ENCODE data around the gene TSPEAR.

The TSPEAR gene

DNA sequence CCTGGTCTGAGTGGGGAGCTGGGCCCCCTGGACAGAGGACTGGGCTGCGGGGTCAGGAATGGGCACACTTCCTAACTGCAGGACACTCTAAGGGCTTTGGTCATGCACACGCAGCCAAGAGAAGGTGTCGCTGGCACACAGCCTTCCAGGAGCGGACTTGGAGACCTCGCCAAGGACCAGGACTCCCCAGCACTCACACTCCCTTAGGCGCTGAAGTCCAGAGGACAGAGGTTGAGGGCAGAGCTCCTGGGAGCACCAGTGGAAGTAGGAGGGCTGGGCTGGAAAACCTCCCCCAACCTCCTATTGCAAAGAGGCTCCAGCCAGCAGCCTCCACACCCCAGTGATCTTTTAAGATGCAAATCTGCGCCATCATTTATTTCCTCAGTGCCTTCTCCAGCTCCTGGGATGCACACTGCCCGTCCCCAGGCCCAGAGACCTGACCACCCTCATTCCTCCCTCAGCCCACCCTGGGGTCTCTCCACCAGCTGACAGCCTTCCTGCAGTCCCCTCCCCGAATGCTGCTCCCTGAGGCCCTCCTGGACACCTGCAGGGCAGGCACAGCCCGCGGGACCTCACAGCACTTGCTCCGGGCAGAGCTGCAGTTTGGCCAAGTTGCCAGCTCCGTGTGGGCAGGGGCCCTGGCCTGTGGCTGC is 3.0 kb downstream of the TSPEAR start:
- Histone ChIP-seq H3K9ac (ENCODE audit: low read length) (peak overlapping the region; percentile 67), H3K4me1 (ENCODE audit: control insufficient read depth, insufficient read depth, low read length) (peaks cover 68% of the 10 kb centered on the region), H3K4me3 (ENCODE audit: low read depth, low read length) (peak overlapping the region; percentile 64), H3K27ac (ENCODE audit: low read depth, low read length) (no peak overlapping the region; the same call in 1 of the 2 replicates), H3K9me3 (ENCODE audit: control insufficient read depth, insufficient read depth, low read depth, low read length) (no peaks in the 10 kb centered on the region), H3K27me3 (ENCODE audit: control insufficient read depth, insufficient read depth, low read length) (peaks cover 87% of the 10 kb centered on the region), H3K36me3 (ENCODE audit: control insufficient read depth, insufficient read depth, low read length) (no peaks in the 10 kb centered on the region)

DNA sequence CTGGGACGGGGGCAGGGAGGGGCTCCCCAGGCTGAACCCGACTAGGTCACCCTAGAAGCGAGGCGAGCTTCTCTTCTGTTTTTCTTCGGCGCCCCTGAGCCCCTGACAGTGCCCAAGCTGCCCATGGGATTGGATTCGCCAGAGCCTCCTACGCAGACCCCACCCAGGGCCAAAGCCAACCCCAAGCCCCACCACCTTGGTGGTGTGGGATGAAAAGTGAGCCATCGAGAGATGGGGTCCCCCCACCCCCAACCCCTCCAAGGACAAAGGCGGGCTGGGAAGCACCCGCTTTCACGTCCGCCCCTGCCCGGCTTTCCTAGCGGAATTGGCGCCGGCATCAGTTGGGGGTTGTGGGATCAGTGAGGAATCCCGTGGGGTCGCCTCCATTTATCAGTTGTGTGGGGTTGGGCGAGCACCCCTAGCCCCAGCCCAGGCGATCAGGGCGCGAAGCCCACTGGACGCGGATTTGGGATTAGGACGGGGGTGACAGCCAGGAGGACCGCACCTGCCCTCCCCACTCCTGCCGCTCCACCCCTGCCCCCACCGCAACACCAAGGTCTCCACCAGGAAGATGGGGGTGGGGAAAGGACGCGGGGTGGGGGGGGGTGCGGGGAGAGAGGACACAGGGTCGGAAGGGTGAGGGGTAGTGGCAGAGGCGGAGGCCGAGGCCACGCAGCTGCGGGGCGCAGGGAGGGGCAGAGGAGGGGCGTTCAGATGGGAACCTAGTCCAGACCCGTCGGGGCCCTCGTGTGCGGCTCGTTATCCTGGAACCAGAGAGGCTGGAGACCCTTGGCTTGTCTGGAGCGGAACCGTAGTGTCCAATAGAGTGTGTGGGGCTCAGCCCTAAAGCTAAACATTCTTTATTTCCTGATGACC is 4.4 kb downstream of the TSPEAR start:
- H3K9ac ChIP-seq (ENCODE audit: low read length) = peak overlapping the region; percentile 95
- no peaks in the 10 kb centered on the region for H3K9me3 ChIP-seq (ENCODE audit: control insufficient read depth, insufficient read depth, low read depth, low read length)
- H3K27ac ChIP-seq (ENCODE audit: low read depth, low read length) = peak overlapping the region; percentile 44; the same call in 1 of the 2 replicates
- peaks cover 74% of the 10 kb centered on the region for H3K27me3 ChIP-seq (ENCODE audit: control insufficient read depth, insufficient read depth, low read length)
- H3K36me3 ChIP-seq (ENCODE audit: control insufficient read depth, insufficient read depth, low read length) = no peaks in the 10 kb centered on the region
- peaks cover 69% of the 10 kb centered on the region for H3K4me1 ChIP-seq (ENCODE audit: control insufficient read depth, insufficient read depth, low read length)
- peak overlapping the region; percentile 64 for H3K4me3 ChIP-seq (ENCODE audit: low read depth, low read length)

DNA sequence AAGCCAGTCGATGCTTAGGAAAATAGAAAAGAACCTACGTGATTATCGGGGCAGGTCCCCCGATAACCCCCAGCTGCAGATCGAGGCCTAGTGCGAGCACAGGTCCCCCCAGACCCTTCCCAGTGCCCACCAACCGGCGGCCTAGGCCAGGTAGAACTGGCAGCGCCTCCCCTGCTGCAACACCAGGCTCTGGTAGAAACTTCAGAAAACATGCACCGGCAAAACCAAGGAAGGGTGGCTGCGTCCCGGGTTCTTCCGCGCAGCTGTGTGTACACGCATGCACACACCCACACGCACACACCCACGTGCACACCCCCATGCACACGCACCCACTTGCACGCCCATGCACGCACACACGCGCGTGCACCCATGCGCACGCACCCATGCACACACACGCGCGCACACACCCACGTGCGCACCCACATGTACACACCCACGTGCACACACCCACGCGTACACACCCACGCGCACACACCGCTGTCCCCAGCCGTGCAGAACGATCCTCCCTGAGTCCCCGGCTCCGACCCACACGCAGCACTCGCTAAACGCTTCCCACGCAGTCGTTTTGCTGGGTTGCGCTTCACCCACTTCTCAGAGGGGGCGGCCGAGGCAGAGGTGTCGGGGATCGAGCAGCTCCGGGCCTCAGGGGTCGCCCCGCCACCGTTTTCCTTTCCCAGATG is 5.2 kb downstream of the TSPEAR start:
- Histone ChIP-seq H3K27me3 (ENCODE audit: control insufficient read depth, insufficient read depth, low read length) (peaks cover 66% of the 10 kb centered on the region), H3K9ac (ENCODE audit: low read length) (peak overlapping the region; percentile 95), H3K4me3 (ENCODE audit: low read depth, low read length) (peak overlapping the region; percentile 64), H3K36me3 (ENCODE audit: control insufficient read depth, insufficient read depth, low read length) (no peaks in the 10 kb centered on the region), H3K4me1 (ENCODE audit: control insufficient read depth, insufficient read depth, low read length) (peaks cover 76% of the 10 kb centered on the region), H3K9me3 (ENCODE audit: control insufficient read depth, insufficient read depth, low read depth, low read length) (no peaks in the 10 kb centered on the region), H3K27ac (ENCODE audit: low read depth, low read length) (peak overlapping the region; percentile 44; the same call in 1 of the 2 replicates)

DNA sequence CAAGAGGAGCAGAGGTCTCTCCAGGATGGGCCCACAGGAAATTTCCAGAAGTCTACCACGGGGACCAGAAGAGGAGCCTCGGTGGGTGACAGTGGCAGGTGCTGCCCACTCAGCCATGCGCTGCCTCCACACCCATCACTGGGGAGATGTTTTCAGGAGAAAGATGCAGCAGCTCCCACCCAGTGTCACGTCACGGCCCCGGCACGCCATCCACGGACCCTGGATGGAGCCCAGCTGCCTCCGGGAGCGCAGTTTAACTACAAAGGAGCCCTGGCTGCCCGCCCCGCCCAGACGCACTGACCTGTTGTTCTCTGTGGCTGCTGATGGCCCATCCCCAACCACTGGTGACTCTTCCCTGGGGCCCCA is 6.8 kb downstream of the TSPEAR start:
- H3K9me3 ChIP-seq (ENCODE audit: control insufficient read depth, insufficient read depth, low read depth, low read length) = no peaks in the 10 kb centered on the region
- H3K4me1 ChIP-seq (ENCODE audit: control insufficient read depth, insufficient read depth, low read length) = peaks cover 74% of the 10 kb centered on the region
- H3K9ac ChIP-seq (ENCODE audit: low read length) = peak overlapping the region; percentile 83
- H3K27me3 ChIP-seq (ENCODE audit: control insufficient read depth, insufficient read depth, low read length) = peaks cover 51% of the 10 kb centered on the region
- peak overlapping the region; percentile 85; the same call in 1 of the 2 replicates for H3K27ac ChIP-seq (ENCODE audit: low read depth, low read length)
- H3K4me3 ChIP-seq (ENCODE audit: low read depth, low read length) = peak overlapping the region; percentile 45
- H3K36me3 ChIP-seq (ENCODE audit: control insufficient read depth, insufficient read depth, low read length) = no peaks in the 10 kb centered on the region

DNA sequence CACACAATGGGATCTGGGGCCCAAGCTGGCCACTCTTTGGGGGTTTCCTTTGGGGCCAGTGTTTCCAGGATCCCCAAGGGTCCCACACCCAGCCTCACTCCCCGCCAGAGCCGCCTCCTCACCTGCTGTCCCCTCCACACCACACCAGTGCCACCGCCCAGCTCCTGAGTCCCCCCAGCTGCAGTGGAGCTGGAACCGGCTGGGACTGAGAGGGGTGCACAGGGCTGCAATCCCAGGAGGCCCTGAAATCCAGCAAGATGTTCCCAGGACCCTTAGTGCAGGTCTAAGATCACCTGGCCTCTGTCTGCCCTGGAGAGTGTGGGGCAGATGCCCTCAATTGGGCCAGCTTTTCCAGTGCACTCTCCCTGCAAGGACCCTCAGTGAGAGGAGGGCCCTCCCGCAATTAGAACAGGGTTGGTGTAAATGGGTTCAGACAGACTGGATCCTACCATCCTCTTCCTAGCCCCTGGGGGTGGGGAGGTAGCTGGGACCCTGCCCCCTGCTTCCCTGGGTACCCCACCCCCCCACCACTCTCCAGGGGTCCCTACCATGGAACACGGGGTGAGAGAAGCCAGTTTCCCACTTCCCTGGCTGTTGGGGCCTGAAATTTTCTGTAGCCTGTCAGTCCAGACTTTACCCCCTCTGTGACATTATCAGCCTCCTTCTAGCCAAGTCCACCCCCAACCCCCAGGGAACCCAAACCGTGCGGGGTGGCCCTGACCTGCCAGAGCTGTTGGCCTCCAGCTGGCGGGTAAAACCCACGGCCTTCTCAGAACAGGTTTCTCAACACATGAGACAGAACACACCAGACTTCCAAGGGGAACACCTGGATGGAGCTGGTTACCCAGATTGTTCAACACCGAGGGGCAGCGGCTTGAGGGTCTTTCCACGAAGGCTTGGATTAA is 7.4 kb downstream of the TSPEAR start:
- no peaks in the 10 kb centered on the region for H3K9me3 ChIP-seq (ENCODE audit: control insufficient read depth, insufficient read depth, low read depth, low read length)
- H3K4me3 ChIP-seq (ENCODE audit: low read depth, low read length) = peak overlapping the region; percentile 45
- peak overlapping the region; percentile 85 for H3K27ac ChIP-seq (ENCODE audit: low read depth, low read length)
- peaks cover 44% of the 10 kb centered on the region for H3K27me3 ChIP-seq (ENCODE audit: control insufficient read depth, insufficient read depth, low read length)
- peaks cover 71% of the 10 kb centered on the region for H3K4me1 ChIP-seq (ENCODE audit: control insufficient read depth, insufficient read depth, low read length)
- peak overlapping the region; percentile 83 for H3K9ac ChIP-seq (ENCODE audit: low read length)
- no peaks in the 10 kb centered on the region for H3K36me3 ChIP-seq (ENCODE audit: control insufficient read depth, insufficient read depth, low read length)

DNA sequence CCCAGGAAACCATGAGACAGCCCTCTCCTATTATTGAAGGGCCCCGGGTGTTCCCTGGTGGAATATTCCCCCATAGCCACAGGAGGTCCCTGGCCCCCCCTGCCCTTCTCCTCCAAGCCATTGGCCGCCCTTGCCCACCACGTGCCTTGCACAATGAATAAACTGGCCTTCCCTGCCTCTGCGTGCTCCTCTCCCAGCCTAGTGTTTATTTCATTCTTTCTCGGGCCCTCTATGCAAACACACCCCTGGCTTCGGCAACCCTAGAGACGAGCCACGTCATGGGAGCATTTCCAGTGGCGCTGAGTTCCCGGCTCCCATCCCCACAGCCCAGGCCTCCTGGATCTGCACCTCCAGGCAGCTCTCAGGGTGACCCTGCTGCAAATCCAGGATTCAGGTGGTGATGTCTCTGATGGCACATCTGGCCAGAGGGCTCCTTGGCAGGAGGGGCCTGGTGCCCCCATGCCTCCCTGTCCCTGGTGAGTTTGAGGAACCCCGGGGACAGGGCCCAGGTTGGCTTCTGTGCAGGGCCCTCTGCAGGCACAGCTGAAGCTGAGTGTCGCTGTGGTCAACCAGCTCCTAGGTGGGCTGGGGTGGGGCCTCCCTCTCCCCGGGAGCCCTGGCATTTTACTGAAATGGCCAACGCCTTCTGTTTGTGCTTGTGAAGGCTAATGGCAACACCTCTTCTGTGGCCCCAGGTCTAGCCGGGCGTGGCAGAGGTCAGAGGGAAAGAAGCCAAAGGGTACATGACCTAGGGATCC is 8.2 kb downstream of the TSPEAR start:
- H3K4me3 ChIP-seq (ENCODE audit: low read depth, low read length) = peak overlapping the region; percentile 45; the same call in 1 of the 2 replicates
- peaks cover 36% of the 10 kb centered on the region for H3K27me3 ChIP-seq (ENCODE audit: control insufficient read depth, insufficient read depth, low read length)
- H3K9ac ChIP-seq (ENCODE audit: low read length) = peak overlapping the region; percentile 83
- H3K9me3 ChIP-seq (ENCODE audit: control insufficient read depth, insufficient read depth, low read depth, low read length) = no peaks in the 10 kb centered on the region
- H3K36me3 ChIP-seq (ENCODE audit: control insufficient read depth, insufficient read depth, low read length) = no peaks in the 10 kb centered on the region
- peaks cover 69% of the 10 kb centered on the region for H3K4me1 ChIP-seq (ENCODE audit: control insufficient read depth, insufficient read depth, low read length)
- H3K27ac ChIP-seq (ENCODE audit: low read depth, low read length) = peak overlapping the region; percentile 85; the same call in 1 of the 2 replicates

DNA sequence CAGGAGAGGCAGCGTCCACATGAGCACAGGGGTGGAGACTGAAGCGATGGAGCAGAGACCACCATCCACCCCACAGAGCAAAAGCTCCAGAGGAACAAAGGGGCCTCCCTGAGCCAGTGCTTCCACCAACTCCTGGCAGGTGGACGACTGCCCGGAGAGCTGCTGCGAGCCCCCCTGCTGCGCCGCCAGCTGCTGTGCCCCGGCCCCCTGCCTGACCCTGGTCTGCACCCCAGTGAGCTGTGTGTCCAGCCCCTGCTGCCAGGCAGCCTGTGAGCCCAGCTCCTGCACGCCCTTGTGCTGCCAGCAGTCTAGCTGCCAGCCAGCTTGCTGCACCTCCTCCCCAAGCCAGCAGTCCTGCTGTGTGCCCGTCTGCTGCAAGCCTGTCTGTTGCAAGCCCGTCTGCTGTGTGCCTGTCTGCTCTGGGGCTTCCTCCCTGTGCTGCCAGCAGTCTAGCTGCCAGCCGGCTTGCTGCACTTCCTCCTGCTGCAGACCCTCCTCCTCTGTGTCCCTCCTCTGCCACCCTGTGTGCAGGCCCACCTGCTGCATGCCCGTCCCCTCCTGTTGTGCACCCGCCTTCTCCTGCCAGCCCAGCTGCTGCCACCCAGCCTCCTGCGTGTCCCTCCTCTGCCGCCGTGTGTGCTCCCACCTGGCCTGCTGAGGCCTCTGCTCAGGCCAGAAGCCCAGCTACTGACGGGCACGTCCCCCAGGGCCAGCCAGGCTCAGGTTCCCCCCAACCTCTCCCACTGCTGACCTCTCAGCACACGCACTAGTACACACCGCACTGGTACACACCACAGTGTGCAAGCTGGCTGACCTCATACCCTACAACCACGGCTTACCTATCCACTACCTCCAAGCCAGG is 9.0 kb downstream of the TSPEAR start:
- peak overlapping the region; percentile 45; the same call in 1 of the 2 replicates for H3K4me3 ChIP-seq (ENCODE audit: low read depth, low read length)
- no peaks in the 10 kb centered on the region for H3K36me3 ChIP-seq (ENCODE audit: control insufficient read depth, insufficient read depth, low read length)
- no peaks in the 10 kb centered on the region for H3K9me3 ChIP-seq (ENCODE audit: control insufficient read depth, insufficient read depth, low read depth, low read length)
- H3K27me3 ChIP-seq (ENCODE audit: control insufficient read depth, insufficient read depth, low read length) = peaks cover 29% of the 10 kb centered on the region
- peaks cover 70% of the 10 kb centered on the region for H3K4me1 ChIP-seq (ENCODE audit: control insufficient read depth, insufficient read depth, low read length)
- H3K9ac ChIP-seq (ENCODE audit: low read length) = peak overlapping the region; percentile 83
- peak overlapping the region; percentile 85; the same call in 1 of the 2 replicates for H3K27ac ChIP-seq (ENCODE audit: low read depth, low read length)

DNA sequence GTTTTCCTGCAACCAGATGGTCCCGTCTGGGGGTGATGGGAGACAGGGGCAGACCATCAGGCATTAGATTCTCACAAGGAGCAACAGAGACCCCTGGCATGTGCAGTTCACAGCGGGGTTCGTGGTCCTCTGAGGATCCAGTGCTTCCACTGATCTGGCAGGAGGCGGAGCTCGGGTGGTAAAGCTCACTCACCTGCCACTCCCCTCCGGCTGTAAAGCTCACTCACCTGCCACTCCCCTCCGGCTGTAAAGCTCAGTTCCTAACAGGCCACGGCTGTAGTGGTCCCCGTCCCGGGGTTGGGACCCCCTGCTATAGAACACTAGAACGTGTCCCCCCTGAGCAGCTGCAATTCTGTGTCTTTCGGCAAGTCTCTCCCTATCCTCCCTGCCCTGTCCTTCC is 9.8 kb downstream of the TSPEAR start:
- H3K27ac ChIP-seq (ENCODE audit: low read depth, low read length) = no peak overlapping the region
- H3K4me3 ChIP-seq (ENCODE audit: low read depth, low read length) = peak overlapping the region; percentile 14; the same call in 1 of the 2 replicates
- peak overlapping the region; percentile 83 for H3K9ac ChIP-seq (ENCODE audit: low read length)
- peaks cover 75% of the 10 kb centered on the region for H3K4me1 ChIP-seq (ENCODE audit: control insufficient read depth, insufficient read depth, low read length)
- H3K9me3 ChIP-seq (ENCODE audit: control insufficient read depth, insufficient read depth, low read depth, low read length) = no peaks in the 10 kb centered on the region
- H3K36me3 ChIP-seq (ENCODE audit: control insufficient read depth, insufficient read depth, low read length) = no peaks in the 10 kb centered on the region
- H3K27me3 ChIP-seq (ENCODE audit: control insufficient read depth, insufficient read depth, low read length) = peaks cover 22% of the 10 kb centered on the region

DNA sequence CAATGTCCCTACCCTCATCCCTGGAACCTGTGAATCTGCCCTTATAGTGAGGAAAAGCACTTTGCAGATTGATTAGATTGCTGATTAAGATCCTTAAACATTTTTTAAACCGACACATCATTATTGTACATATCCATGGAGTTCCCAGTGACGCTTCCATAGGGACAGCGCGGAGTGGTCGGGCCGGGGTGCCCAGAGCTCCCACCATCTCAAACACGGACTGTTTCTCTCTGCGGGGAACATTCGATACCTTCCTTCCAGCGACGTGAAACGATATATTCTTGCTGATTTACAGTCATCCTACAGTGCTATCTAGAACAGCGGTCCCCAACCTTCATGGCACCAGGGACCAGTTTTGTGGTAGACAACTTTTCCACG is 10.4 kb downstream of the TSPEAR start:
- no peaks in the 10 kb centered on the region for H3K9me3 ChIP-seq (ENCODE audit: control insufficient read depth, insufficient read depth, low read depth, low read length)
- no peak overlapping the region for H3K9ac ChIP-seq (ENCODE audit: low read length)
- H3K27me3 ChIP-seq (ENCODE audit: control insufficient read depth, insufficient read depth, low read length) = peaks cover 17% of the 10 kb centered on the region
- H3K4me3 ChIP-seq (ENCODE audit: low read depth, low read length) = no peak overlapping the region
- H3K27ac ChIP-seq (ENCODE audit: low read depth, low read length) = no peak overlapping the region
- H3K4me1 ChIP-seq (ENCODE audit: control insufficient read depth, insufficient read depth, low read length) = peaks cover 71% of the 10 kb centered on the region
- no peaks in the 10 kb centered on the region for H3K36me3 ChIP-seq (ENCODE audit: control insufficient read depth, insufficient read depth, low read length)

All from HUES6 (cell line).